GM18517 (cell line): ENCODE results near the gene NDST1.

Source experiments
- ATAC-seq: cut with Tn5 transposase; IDR thresholded peaks from one replicate; pipeline ENCODE4 v1.9.1; 2021; ENCODE audit warnings: mild to moderate bottlenecking, moderate library complexity; ENCODE audit not compliant: unreplicated experiment

The NDST1 gene

GRCh38 chr5:150601491-150602345, 93.8 kb downstream of the NDST1 start:
- ATAC-seq = no peak

DNA sequence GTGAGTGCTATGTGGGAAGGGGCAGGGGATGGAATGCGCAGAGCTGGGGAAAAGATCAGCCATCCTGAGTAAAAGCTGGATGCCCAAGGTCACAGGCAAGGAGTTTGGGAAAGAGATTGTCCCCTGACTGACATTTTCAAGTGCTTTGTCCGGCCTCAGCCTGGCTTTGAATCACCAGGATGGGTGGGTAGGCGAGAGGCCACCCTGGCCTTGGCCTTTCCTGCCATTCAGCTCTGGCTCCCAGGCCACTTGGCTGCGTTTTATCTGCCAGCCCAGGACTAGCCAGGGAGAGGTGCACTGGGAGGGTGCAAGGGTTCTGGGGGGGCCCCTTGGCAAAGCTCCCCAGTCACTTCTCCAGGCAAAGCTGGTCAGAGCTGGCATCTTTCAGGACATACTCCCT, 95.1 kb downstream of the NDST1 start:
- no peak for ATAC-seq

DNA sequence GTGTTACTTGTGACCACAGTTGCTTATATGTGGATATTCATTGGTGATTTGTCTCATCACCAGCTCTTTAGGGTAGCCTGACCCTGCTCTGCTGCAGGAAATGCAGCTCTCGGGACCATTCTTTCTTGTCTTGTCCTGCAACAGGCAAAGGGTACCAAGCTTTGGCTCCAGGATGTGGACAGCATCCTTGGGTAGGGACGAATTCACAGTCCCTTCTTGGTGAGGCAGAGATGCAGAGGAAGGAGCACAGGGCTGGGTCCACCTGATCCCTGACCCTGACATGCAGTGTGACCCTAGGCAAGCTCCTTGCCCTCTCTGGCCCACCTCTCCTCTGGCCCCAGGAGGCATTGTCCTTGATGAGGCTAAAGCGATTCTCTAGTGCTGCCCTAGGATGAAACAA, 95.6 kb downstream of the NDST1 start:
- no peak for ATAC-seq

- no peak for ATAC-seq
Measured at GRCh38 chr5:150604010-150604409, 96.1 kb downstream of the NDST1 start.

DNA sequence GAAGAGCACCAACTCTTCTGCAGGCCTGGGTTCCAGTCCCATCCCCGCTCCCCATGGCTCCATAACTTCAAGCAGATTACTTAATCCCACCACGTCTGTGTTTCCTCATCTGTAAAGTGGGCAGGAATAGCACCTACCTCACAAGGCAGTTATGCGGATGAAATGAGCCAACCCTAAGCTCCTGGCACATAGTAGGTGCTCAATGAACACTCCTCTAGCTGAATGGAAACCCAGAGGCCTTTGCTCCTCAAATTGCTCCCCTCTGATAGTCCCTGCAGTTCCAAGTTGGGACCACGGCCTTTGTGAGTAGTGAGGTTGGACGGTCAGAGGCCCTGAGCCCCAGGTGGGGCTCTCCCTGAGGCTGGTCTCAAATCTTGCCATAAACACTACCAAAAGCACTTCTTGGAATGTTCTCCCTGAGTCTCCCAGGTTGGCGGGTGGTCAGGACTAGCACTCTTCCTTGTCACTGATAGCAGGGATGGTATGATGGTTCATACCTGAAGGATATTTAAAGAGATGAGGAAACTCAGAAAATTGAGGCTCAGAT, 97.0 kb downstream of the NDST1 start:
- no peak for ATAC-seq

DNA sequence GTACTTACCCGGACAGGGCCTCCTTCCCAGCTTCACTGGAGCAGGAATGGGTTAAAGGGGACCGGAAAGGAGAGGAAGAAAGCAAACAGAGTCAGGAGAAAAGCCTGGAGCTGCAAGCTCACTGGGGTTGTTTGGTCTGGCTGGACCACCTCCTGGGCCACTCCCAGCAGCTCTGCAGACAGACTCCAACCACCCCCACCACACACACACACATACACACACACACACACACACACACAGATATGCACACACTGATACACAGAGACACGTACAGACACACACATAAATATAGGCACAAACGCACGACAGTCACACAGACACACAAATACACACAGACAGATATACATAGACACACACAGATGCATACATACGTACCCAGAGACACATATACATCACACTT, 97.6 kb downstream of the NDST1 start:
- no peak for ATAC-seq

DNA sequence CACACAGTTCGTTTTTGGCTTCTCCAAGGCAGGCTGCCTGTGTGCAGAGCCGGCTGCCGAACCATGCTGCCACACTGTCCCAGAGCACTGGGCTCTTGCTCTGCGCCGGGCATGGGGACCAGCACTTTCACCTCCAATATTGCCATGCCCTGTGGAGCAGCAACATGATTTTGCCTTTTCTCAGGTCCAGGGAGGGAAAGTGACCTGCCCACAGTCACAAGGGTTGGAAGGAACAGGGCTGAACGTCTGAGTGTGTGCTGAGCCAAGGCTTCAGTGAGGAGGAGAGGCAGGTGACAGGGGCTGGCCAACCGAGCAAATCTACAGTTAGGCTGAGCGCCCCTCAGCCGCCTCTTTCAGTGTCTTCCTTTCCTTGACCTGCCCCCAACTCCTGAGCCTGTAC, 98.5 kb downstream of the NDST1 start:
- no peak for ATAC-seq

DNA sequence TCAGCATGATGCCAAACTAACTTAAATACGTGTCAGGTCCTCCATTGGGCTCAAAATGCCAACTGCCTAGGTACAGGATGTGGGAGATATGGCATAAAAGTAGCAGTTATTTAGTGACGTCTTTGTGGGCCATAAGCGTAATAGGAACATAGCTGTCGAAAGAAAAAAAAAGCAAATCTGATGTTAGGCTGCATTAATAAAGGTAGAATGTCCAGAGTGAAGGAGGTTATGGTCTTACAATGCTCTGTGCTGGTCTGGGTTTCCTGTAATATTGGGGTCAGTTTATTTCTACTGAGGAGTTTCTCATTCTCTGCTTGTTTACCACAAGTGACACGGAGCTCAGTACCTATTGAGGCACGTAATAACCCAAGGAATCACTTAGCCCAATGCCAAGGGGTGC, 99.2 kb downstream of the NDST1 start:
- ATAC-seq = no peak
